Measurements from ENCODE around the gene DMAC1.

DNA sequence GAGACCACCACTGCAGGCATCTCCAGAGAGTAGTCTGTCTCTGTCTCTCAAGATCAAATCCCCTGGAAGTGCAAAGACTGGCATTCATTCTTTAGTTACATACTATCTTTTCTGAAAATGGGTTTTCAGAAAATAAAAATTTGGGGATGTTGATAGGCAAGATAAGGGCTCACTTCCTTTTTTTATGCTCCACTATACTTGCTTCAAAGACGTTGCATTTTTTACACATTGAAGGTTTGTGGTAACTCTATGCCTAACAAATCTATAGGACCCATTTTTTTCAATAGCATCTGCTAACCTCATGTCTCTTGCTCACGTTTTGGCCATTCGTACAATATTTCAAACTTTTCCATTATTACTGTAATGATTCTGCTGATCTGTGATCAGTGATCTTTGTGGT lies 37.0 kb downstream of the DMAC1 start:
- TF ChIP-seq, protein P1, sequence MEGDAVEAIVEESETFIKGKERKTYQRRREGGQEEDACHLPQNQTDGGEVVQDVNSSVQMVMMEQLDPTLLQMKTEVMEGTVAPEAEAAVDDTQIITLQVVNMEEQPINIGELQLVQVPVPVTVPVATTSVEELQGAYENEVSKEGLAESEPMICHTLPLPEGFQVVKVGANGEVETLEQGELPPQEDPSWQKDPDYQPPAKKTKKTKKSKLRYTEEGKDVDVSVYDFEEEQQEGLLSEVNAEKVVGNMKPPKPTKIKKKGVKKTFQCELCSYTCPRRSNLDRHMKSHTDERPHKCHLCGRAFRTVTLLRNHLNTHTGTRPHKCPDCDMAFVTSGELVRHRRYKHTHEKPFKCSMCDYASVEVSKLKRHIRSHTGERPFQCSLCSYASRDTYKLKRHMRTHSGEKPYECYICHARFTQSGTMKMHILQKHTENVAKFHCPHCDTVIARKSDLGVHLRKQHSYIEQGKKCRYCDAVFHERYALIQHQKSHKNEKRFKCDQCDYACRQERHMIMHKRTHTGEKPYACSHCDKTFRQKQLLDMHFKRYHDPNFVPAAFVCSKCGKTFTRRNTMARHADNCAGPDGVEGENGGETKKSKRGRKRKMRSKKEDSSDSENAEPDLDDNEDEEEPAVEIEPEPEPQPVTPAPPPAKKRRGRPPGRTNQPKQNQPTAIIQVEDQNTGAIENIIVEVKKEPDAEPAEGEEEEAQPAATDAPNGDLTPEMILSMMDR (IDR thresholded peaks at IDR 0.05): no peak
- no peak for TF ChIP-seq POLR2A (IDR thresholded peaks at IDR 0.05)

Data from body of pancreas (tissue), 4 donors.